A549 (cell line): ENCODE measurements around the gene PLCB4. TPM values are rescaled to one million over a fixed set of nuclear protein-coding genes. Genes with fewer than 3 reads are reported as not detected.
A peak's percentile ranks its signal among the peaks of the same experiment; 100 is the strongest.

Experiments used
- ATAC-seq, 2 experiments: fragments of 200-7000 bp in 1 of 2; fragments of >200 bp in 1 of 2; cut with Nextera tagmentation in 1 of 2; cut with Tn5 transposase in 1 of 2; 3 replicates each; pipeline versions ENCODE4 v1.8.0 to v1.9.1; 2018 to 2020; ENCODE audit warnings: mild to moderate bottlenecking in 1 of 2, moderate library complexity in 1 of 2
- CTCF ChIA-PET: fragments of 300-600 bp; sonication (Branson Sonifier 250); formaldehyde crosslinking; extraction: SDS; loops from one replicate; lab custom pipeline; 2021; ENCODE audit warnings: antibody characterized with exemption, inconsistent platforms; lab: Yijun Ruan, JAX
- POLR2A ChIA-PET: fragments of 350-600 bp; formaldehyde crosslinking; extraction: SDS; loops from one replicate; lab custom pipeline; 2021; ENCODE audit warnings: antibody characterized with exemption, inconsistent platforms; lab: Yijun Ruan, JAX
- DNase-seq, 2 experiments: peaks; one replicate each; pipeline versions ENCODE4 v3.0.0 to v3.0.0-alpha.2; 2011 to 2016; ENCODE audit warnings: low read depth in 1 of 2, low spot score in 1 of 2
- FAIRE-seq: peaks from 2 replicates; lab custom pipeline; 2011; peaks lifted over from hg19 to GRCh38; lab: Jason Lieb, UNC
- H3K27ac ChIP-seq, 2 experiments: fragments of >200 bp; sonication (Bioruptor Twin); formaldehyde crosslinking; 3 replicates each; pipeline ENCODE4 v1.5.1; 2016 to 2017
- H3K4me1 ChIP-seq: fragments of >200 bp; sonication (Bioruptor Twin); formaldehyde crosslinking; 3 replicates; pipeline ENCODE4 v1.6.1; 2016
- H3K4me2 ChIP-seq: fragments of >200 bp; sonication (Bioruptor Twin); formaldehyde crosslinking; 3 replicates; pipeline ENCODE4 v1.6.1; 2016
- H3K4me3 ChIP-seq: fragments of >200 bp; sonication (Bioruptor Twin); formaldehyde crosslinking; 3 replicates; pipeline ENCODE4 v1.5.1; 2016
- H3K9me3 ChIP-seq: fragments of >200 bp; sonication (Bioruptor Twin); formaldehyde crosslinking; 3 replicates; pipeline ENCODE4 v1.6.1; 2016
- BHLHE40 ChIP-seq: IDR thresholded peaks from 2 replicates; pipeline ENCODE4 v1.6.1; 2012; ENCODE audit warnings: low read depth, low read length, inconsistent platforms
- CBX2 ChIP-seq: fragments of 200-600 bp; sonication (generic); IDR thresholded peaks from 2 replicates; pipeline ENCODE4 v1.6.1; 2016; ENCODE audit warnings: low read depth, mild to moderate bottlenecking, borderline replicate concordance
- CBX8 ChIP-seq: fragments of 200-600 bp; sonication (generic); IDR thresholded peaks from 2 replicates; pipeline ENCODE4 v1.6.1; 2016
- CHD4 ChIP-seq: fragments of 200-600 bp; sonication (generic); IDR thresholded peaks from 2 replicates; pipeline ENCODE4 v1.6.1; 2016; ENCODE audit warnings: antibody characterized with exemption, mild to moderate bottlenecking, borderline replicate concordance
- EHF ChIP-seq: fragments of 250-450 bp; sonication (Bioruptor Pico); IDR thresholded peaks from 2 replicates; pipeline ENCODE4 v1.5.0; 2020; ENCODE audit warnings: mild to moderate bottlenecking
- EHMT2 ChIP-seq: fragments of 200-600 bp; sonication (generic); IDR thresholded peaks from 2 replicates; pipeline ENCODE4 v1.6.1; 2016; ENCODE audit warnings: antibody characterized with exemption, low read depth, mild to moderate bottlenecking, moderate library complexity
- FOSL2 ChIP-seq, 2 experiments: fragments of 450-650 bp in 1 of 2; fragments of >200 bp in 1 of 2; sonication (Bioruptor Twin) in 1 of 2; formaldehyde crosslinking; IDR thresholded peaks; 2 replicates each; pipeline versions ENCODE4 v1.5.0 to v1.6.1; 2016 to 2020; ENCODE audit warnings: mild to moderate bottlenecking in 1 of 2, moderate library complexity in 1 of 2
- FOXS1 ChIP-seq: fragments of 250-450 bp; sonication (Bioruptor Pico); IDR thresholded peaks from 2 replicates; pipeline ENCODE4 v1.5.0; 2020; ENCODE audit warnings: mild to moderate bottlenecking, moderate library complexity
- HMGXB4 ChIP-seq: fragments of 250-450 bp; sonication (Bioruptor Pico); IDR thresholded peaks from 2 replicates; pipeline ENCODE4 v1.5.0; 2021; ENCODE audit warnings: mild to moderate bottlenecking, moderate library complexity, borderline replicate concordance
- HOXA7 ChIP-seq: fragments of 250-450 bp; sonication (Bioruptor Pico); IDR thresholded peaks from 2 replicates; pipeline ENCODE4 v1.5.0; 2020; ENCODE audit warnings: mild to moderate bottlenecking, moderate library complexity
- HOXB13 ChIP-seq: fragments of 250-450 bp; sonication (Bioruptor Pico); IDR thresholded peaks from 2 replicates; pipeline ENCODE4 v1.5.0; 2020; ENCODE audit warnings: low read depth, mild to moderate bottlenecking, moderate library complexity
- HOXB5 ChIP-seq: fragments of 250-450 bp; sonication (Bioruptor Pico); IDR thresholded peaks from 2 replicates; pipeline ENCODE4 v1.5.0; 2020; ENCODE audit warnings: mild to moderate bottlenecking, moderate library complexity
- JUN ChIP-seq, 2 experiments: fragments of >200 bp; sonication (Bioruptor Twin); formaldehyde crosslinking; IDR thresholded peaks; 2 replicates in 1 of 2; 3 replicates in 1 of 2; pipeline ENCODE4 v1.6.1; 2016 to 2017
- JUNB ChIP-seq: fragments of >200 bp; sonication (Bioruptor Twin); formaldehyde crosslinking; IDR thresholded peaks from 2 replicates; pipeline ENCODE4 v1.6.1; 2016
- KDM1A ChIP-seq: fragments of 200-600 bp; sonication (generic); IDR thresholded peaks from 2 replicates; pipeline ENCODE4 v1.6.1; 2016; ENCODE audit warnings: low read depth, mild to moderate bottlenecking
- KDM5A ChIP-seq: fragments of 200-600 bp; sonication (generic); IDR thresholded peaks from 2 replicates; pipeline ENCODE4 v1.6.1; 2016; ENCODE audit warnings: antibody characterized with exemption, mild to moderate bottlenecking
- MAFK ChIP-seq: fragments of 450-650 bp; IDR thresholded peaks from 2 replicates; pipeline ENCODE4 v1.6.1; 2014; ENCODE audit not compliant: partially characterized antibody
- MAZ ChIP-seq: fragments of 150-350 bp; IDR thresholded peaks from 2 replicates; pipeline ENCODE4 v1.6.1; 2014; ENCODE audit warnings: antibody characterized with exemption, low read depth, low read length, borderline replicate concordance
- MYC ChIP-seq: IDR thresholded peaks from 2 replicates; pipeline ENCODE4 v1.6.1; 2012; ENCODE audit warnings: mild to moderate bottlenecking, inconsistent platforms, low read length, improper control_type of control experiment, borderline replicate concordance
- NFE2L2 ChIP-seq: fragments of 150-350 bp; conservative IDR thresholded peaks from 2 replicates; pipeline ENCODE4 v1.6.1; 2014; ENCODE audit warnings: low read length
- NPAS2 ChIP-seq: fragments of 250-450 bp; sonication (Bioruptor Pico); IDR thresholded peaks from 2 replicates; pipeline ENCODE4 v1.8.0; 2022; ENCODE audit warnings: mild to moderate bottlenecking, moderate library complexity, borderline replicate concordance
- NR3C1 ChIP-seq: fragments of >200 bp; sonication (Bioruptor Twin); formaldehyde crosslinking; IDR thresholded peaks from 3 replicates; pipeline ENCODE4 v1.6.1; 2017
- PBX3 ChIP-seq: IDR thresholded peaks from 2 replicates; pipeline ENCODE4 v1.6.1; 2012
- RARB ChIP-seq: fragments of 250-450 bp; sonication (Bioruptor Pico); IDR thresholded peaks from 2 replicates; pipeline ENCODE4 v1.8.0; 2021; ENCODE audit warnings: mild to moderate bottlenecking, moderate library complexity
- RCOR1 ChIP-seq: fragments of 150-350 bp; IDR thresholded peaks from 2 replicates; pipeline ENCODE4 v1.6.1; 2014; ENCODE audit warnings: antibody characterized with exemption, low read length, low read depth
- RFX5 ChIP-seq: fragments of 450-650 bp; IDR thresholded peaks from 2 replicates; pipeline ENCODE4 v1.7.1; 2014; ENCODE audit warnings: antibody characterized with exemption, mild to moderate bottlenecking, moderate library complexity
- SREBF2 ChIP-seq: fragments of 450-650 bp; IDR thresholded peaks from 2 replicates; pipeline ENCODE4 v1.6.1; 2014; ENCODE audit warnings: mild to moderate bottlenecking, moderate library complexity
- TFCP2L1 ChIP-seq: fragments of 250-450 bp; sonication (Bioruptor Pico); IDR thresholded peaks from 2 replicates; pipeline ENCODE4 v1.5.0; 2021; ENCODE audit warnings: mild to moderate bottlenecking
- TP53 ChIP-seq: fragments of 250-450 bp; sonication (Bioruptor Pico); IDR thresholded peaks from 2 replicates; pipeline ENCODE4 v1.5.0; 2021; ENCODE audit warnings: mild to moderate bottlenecking, moderate library complexity
- USF2 ChIP-seq: fragments of 450-650 bp; IDR thresholded peaks from 2 replicates; pipeline ENCODE4 v1.6.1; 2014; ENCODE audit warnings: antibody characterized with exemption
- ZFP36 ChIP-seq: fragments of 450-650 bp; IDR thresholded peaks from 2 replicates; pipeline ENCODE4 v1.6.1; 2014; ENCODE audit warnings: borderline replicate concordance; ENCODE audit not compliant: partially characterized antibody
- ZNF302 ChIP-seq: fragments of 250-450 bp; sonication (Bioruptor Pico); IDR thresholded peaks from 2 replicates; pipeline ENCODE4 v1.9.0; 2021; ENCODE audit warnings: inconsistent platforms, mild to moderate bottlenecking, moderate library complexity
- ZSCAN20 ChIP-seq: fragments of 250-450 bp; sonication (Bioruptor Pico); IDR thresholded peaks from 2 replicates; pipeline ENCODE4 v1.8.0; 2022; ENCODE audit warnings: mild to moderate bottlenecking, moderate library complexity
- WGBS: methylation state at CpG from one replicate; pipeline ENCODE4 v1.1.6; 2017; ENCODE audit errors: missing lambda C conversion rate; 5-methylcytosine and 5-hydroxymethylcytosine counted together
- polyA plus RNA-seq, 4 experiments: library from polyadenylated mRNA; depleted of rRNA in 3 of 4; stranded (reverse); fragments of >200 nt; fragmentation: RNase III in 1 of 4; extraction: RNeasy Plus Mini Kit Qiagen cat#74134 plus additional on column Dnase treatment in 1 of 4; gene quantifications; 2 replicates in 3 of 4; 3 replicates in 1 of 4; pipeline ENCODE4 v1.2.3, GENCODE V29; 2011 to 2017
- TF ChIP-seq, protein P1 (sequence below): fragments of >200 bp; sonication (Bioruptor Twin); formaldehyde crosslinking; IDR thresholded peaks from 3 replicates; pipeline ENCODE4 v1.5.1; 2016
- TF ChIP-seq, protein P2 (sequence below): fragments of >200 bp; sonication (Bioruptor Twin); formaldehyde crosslinking; IDR thresholded peaks from 3 replicates; pipeline ENCODE4 v1.6.1; 2016
- TF ChIP-seq, protein P3 (sequence below): IDR thresholded peaks from 2 replicates; pipeline ENCODE4 v1.6.1; 2012; ENCODE audit warnings: low read depth, borderline replicate concordance

PLCB4 gene
- polyA plus RNA-seq, 2 of the 4 experiments (the other 2 are of a cell fraction) = 17.1 to 32.1 TPM

- FAIRE-seq = peak; percentile 65
- H3K4me1 ChIP-seq = peaks cover 26% of the 10 kb centered on the region
- 40% methylated on average over 4 of the region's 4 CpGs for WGBS
- no peak overlapping the region for H3K4me2 ChIP-seq
- peak; percentile 28 to 55 for DNase-seq
- H3K9me3 ChIP-seq = no peaks in the 10 kb centered on the region
- H3K27ac ChIP-seq = peak overlapping the region; percentile 20 to 65
- ATAC-seq = peak in 1 of 2 experiments; percentile 45; a peak in 2 of 6 replicates
- CTCF ChIA-PET = interaction anchor here (0.6 to 1.5 kb wide), 5 partner anchors 20 to 334 kb away, joined by 3 to 4 read pairs (median 4); no protein-coding TSS in a partner anchor
- H3K4me3 ChIP-seq = no peak overlapping the region
- POLR2A ChIA-PET = no interaction called here
- peak; percentile 95; the same call in 1 of the 2 replicates for TF ChIP-seq HOXB13 (CRISPR knock-in tag)
- no peak for TF ChIP-seq NR3C1
- no peak for TF ChIP-seq CBX8
- TF ChIP-seq, protein P1, sequence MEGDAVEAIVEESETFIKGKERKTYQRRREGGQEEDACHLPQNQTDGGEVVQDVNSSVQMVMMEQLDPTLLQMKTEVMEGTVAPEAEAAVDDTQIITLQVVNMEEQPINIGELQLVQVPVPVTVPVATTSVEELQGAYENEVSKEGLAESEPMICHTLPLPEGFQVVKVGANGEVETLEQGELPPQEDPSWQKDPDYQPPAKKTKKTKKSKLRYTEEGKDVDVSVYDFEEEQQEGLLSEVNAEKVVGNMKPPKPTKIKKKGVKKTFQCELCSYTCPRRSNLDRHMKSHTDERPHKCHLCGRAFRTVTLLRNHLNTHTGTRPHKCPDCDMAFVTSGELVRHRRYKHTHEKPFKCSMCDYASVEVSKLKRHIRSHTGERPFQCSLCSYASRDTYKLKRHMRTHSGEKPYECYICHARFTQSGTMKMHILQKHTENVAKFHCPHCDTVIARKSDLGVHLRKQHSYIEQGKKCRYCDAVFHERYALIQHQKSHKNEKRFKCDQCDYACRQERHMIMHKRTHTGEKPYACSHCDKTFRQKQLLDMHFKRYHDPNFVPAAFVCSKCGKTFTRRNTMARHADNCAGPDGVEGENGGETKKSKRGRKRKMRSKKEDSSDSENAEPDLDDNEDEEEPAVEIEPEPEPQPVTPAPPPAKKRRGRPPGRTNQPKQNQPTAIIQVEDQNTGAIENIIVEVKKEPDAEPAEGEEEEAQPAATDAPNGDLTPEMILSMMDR = no peak
- TF ChIP-seq TP53 = no peak
- no peak for TF ChIP-seq EHMT2
- no peak for TF ChIP-seq MAZ
- TF ChIP-seq MYC = no peak
- TF ChIP-seq BHLHE40 = no peak
- TF ChIP-seq RCOR1 = no peak
- TF ChIP-seq, protein P2, sequence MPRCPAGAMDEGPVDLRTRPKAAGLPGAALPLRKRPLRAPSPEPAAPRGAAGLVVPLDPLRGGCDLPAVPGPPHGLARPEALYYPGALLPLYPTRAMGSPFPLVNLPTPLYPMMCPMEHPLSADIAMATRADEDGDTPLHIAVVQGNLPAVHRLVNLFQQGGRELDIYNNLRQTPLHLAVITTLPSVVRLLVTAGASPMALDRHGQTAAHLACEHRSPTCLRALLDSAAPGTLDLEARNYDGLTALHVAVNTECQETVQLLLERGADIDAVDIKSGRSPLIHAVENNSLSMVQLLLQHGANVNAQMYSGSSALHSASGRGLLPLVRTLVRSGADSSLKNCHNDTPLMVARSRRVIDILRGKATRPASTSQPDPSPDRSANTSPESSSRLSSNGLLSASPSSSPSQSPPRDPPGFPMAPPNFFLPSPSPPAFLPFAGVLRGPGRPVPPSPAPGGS = no peak
- TF ChIP-seq TFCP2L1 (CRISPR knock-in tag) = no peak
- peak; percentile 82; the same call in 1 of the 2 replicates for TF ChIP-seq ZNF302 (CRISPR knock-in tag)
- no peak for TF ChIP-seq KDM5A
- TF ChIP-seq JUN (IDR thresholded peaks at IDR 0.05) = no peak
- TF ChIP-seq ZSCAN20 (CRISPR knock-in tag) = peak; percentile 96
- TF ChIP-seq NFE2L2 = 0 out of 2 replicates have a peak, but pooled peaks have one; percentile 32
- TF ChIP-seq, protein P3, sequence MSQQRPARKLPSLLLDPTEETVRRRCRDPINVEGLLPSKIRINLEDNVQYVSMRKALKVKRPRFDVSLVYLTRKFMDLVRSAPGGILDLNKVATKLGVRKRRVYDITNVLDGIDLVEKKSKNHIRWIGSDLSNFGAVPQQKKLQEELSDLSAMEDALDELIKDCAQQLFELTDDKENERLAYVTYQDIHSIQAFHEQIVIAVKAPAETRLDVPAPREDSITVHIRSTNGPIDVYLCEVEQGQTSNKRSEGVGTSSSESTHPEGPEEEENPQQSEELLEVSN = no peak
- peak; percentile 70; the same call in 1 of the 2 replicates for TF ChIP-seq HOXA7 (CRISPR knock-in tag)
- TF ChIP-seq KDM1A = no peak
- no peak for TF ChIP-seq SREBF2
- peak; percentile 97 for TF ChIP-seq HOXB5 (CRISPR knock-in tag)
- 0 out of 2 replicates have a peak, but pooled peaks have one; percentile 53 for TF ChIP-seq HMGXB4 (CRISPR knock-in tag)
- no peak for TF ChIP-seq PBX3
- no peak for TF ChIP-seq CHD4
- TF ChIP-seq USF2 = no peak
- TF ChIP-seq JUNB = no peak
- TF ChIP-seq RFX5 = no peak
- TF ChIP-seq MAFK = peak; percentile 7
- no peak for TF ChIP-seq FOSL2 (IDR thresholded peaks at IDR 0.05)
- TF ChIP-seq FOSL2 (CRISPR knock-in tag; IDR thresholded peaks at IDR 0.05) = peak; percentile 47
- TF ChIP-seq FOXS1 = peak; percentile 89; the same call in 1 of the 2 replicates
- TF ChIP-seq EHF (CRISPR knock-in tag) = peak; percentile 94
- TF ChIP-seq CBX2 = no peak
- TF ChIP-seq NPAS2 (CRISPR knock-in tag) = no peak; the same call in 1 of the 2 replicates
- no peak for TF ChIP-seq ZFP36
- 0 out of 2 replicates have a peak, but pooled peaks have one; percentile 61 for TF ChIP-seq RARB (CRISPR knock-in tag)
Measured at GRCh38 chr20:9025643-9026042, 43.2 kb upstream of the PLCB4 start.
